HEK293 (cell line): ENCODE results near the gene TNIK.

Source experiments
- CTCF ChIA-PET: fragments of 350-600 bp; formaldehyde crosslinking; extraction: SDS; loops from one replicate; lab custom pipeline; 2021; ENCODE audit warnings: antibody characterized with exemption; lab: Yijun Ruan, JAX
- POLR2A ChIA-PET: fragments of 300-600 bp; formaldehyde crosslinking; extraction: SDS; loops from one replicate; lab custom pipeline; 2020; ENCODE audit warnings: antibody characterized with exemption, inconsistent platforms; lab: Yijun Ruan, JAX
- H3K27ac ChIP-seq: fragments of 200-500 bp; sonication (Bioruptor generic); 2 replicates; pipeline ENCODE4 v1.5.1; 2014; ENCODE audit warnings: low read depth, low read length, control low read depth, inconsistent platforms; ENCODE audit errors: extremely low read depth
- H3K36me3 ChIP-seq, 2 experiments: fragments of 200-500 bp in 1 of 2; sonication (Bioruptor generic) in 1 of 2; 1 replicate in 1 of 2; 2 replicates in 1 of 2; pipeline ENCODE4 v1.5.1; 2014 to 2017; ENCODE audit warnings: inconsistent platforms in 2 of 2, low read length in 2 of 2; ENCODE audit not compliant: control insufficient read depth in 2 of 2, insufficient read depth in 1 of 2
- H3K4me1 ChIP-seq: fragments of 200-500 bp; sonication (Bioruptor generic); 2 replicates; pipeline ENCODE4 v1.5.1; 2014; ENCODE audit warnings: mild to moderate bottlenecking, low read length, inconsistent platforms; ENCODE audit not compliant: control insufficient read depth, insufficient read depth
- H3K4me3 ChIP-seq: 2 replicates; pipeline ENCODE4 v1.5.1; 2011; ENCODE audit warnings: low read depth, mild to moderate bottlenecking, control low read depth, low read length, moderate library complexity
- H3K9me3 ChIP-seq: fragments of 200-500 bp; sonication (Bioruptor generic); 2 replicates; pipeline ENCODE4 v1.5.1; 2014; ENCODE audit warnings: low read depth, low read length, inconsistent platforms; ENCODE audit not compliant: control insufficient read depth, insufficient read depth
- AEBP2 ChIP-seq: fragments of 450-650 bp; formaldehyde crosslinking; IDR thresholded peaks from 2 replicates; pipeline ENCODE4 v1.5.1; 2016; ENCODE audit warnings: missing biosample characterization, missing genetic modification characterization, borderline replicate concordance
- OVOL3 ChIP-seq: fragments of 450-650 bp; formaldehyde crosslinking; IDR thresholded peaks from 2 replicates; pipeline ENCODE4 v1.5.1; 2016; ENCODE audit warnings: missing biosample characterization, missing genetic modification characterization
- SP7 ChIP-seq: fragments of 450-650 bp; formaldehyde crosslinking; IDR thresholded peaks from 2 replicates; pipeline ENCODE4 v1.5.1; 2016; ENCODE audit warnings: missing biosample characterization, missing genetic modification characterization
- YY1 ChIP-seq: fragments of 450-650 bp; formaldehyde crosslinking; IDR thresholded peaks from 2 replicates; pipeline ENCODE4 v1.5.1; 2018; ENCODE audit warnings: missing biosample characterization, missing genetic modification characterization
- ZBTB17 ChIP-seq: fragments of 450-650 bp; formaldehyde crosslinking; IDR thresholded peaks from 2 replicates; pipeline ENCODE4 v1.5.1; 2016; ENCODE audit warnings: missing biosample characterization, missing genetic modification characterization
- ZFP37 ChIP-seq: fragments of 450-650 bp; formaldehyde crosslinking; IDR thresholded peaks from 2 replicates; pipeline ENCODE4 v1.5.1; 2016; ENCODE audit warnings: missing biosample characterization, missing genetic modification characterization
- ZNF223 ChIP-seq: fragments of 450-650 bp; formaldehyde crosslinking; IDR thresholded peaks from 2 replicates; pipeline ENCODE4 v1.5.1; 2016; ENCODE audit warnings: missing biosample characterization, missing genetic modification characterization
- ZNF248 ChIP-seq: fragments of 450-650 bp; formaldehyde crosslinking; IDR thresholded peaks from 2 replicates; pipeline ENCODE4 v1.5.1; 2017; ENCODE audit warnings: missing biosample characterization, missing genetic modification characterization
- ZNF280C ChIP-seq: fragments of 450-650 bp; formaldehyde crosslinking; IDR thresholded peaks from 2 replicates; pipeline ENCODE4 v1.5.1; 2016; ENCODE audit warnings: missing biosample characterization, missing genetic modification characterization
- ZNF48 ChIP-seq: fragments of 450-650 bp; formaldehyde crosslinking; IDR thresholded peaks from 2 replicates; pipeline ENCODE4 v1.5.1; 2016; ENCODE audit warnings: missing biosample characterization, missing genetic modification characterization
- ZNF514 ChIP-seq: fragments of 450-650 bp; formaldehyde crosslinking; IDR thresholded peaks from 2 replicates; pipeline ENCODE4 v1.5.1; 2016; ENCODE audit warnings: missing biosample characterization, missing genetic modification characterization
- ZNF530 ChIP-seq: fragments of 450-650 bp; formaldehyde crosslinking; IDR thresholded peaks from 2 replicates; pipeline ENCODE4 v1.5.1; 2016; ENCODE audit warnings: low read depth, missing biosample characterization, missing genetic modification characterization
- ZNF544 ChIP-seq: fragments of 450-650 bp; formaldehyde crosslinking; IDR thresholded peaks from 2 replicates; pipeline ENCODE4 v1.5.0; 2017; ENCODE audit warnings: missing biosample characterization, missing genetic modification characterization
- ZNF621 ChIP-seq: fragments of 450-650 bp; formaldehyde crosslinking; IDR thresholded peaks from 2 replicates; pipeline ENCODE4 v1.5.1; 2017; ENCODE audit warnings: missing biosample characterization, missing genetic modification characterization
- ZNF843 ChIP-seq: fragments of 450-650 bp; formaldehyde crosslinking; IDR thresholded peaks from 2 replicates; pipeline ENCODE4 v1.5.1; 2016; ENCODE audit warnings: missing biosample characterization, missing genetic modification characterization
- ZSCAN18 ChIP-seq: fragments of 450-650 bp; formaldehyde crosslinking; IDR thresholded peaks from 2 replicates; pipeline ENCODE4 v1.5.1; 2016; ENCODE audit warnings: missing biosample characterization, missing genetic modification characterization
- TF ChIP-seq, protein P1 (sequence below): fragments of 450-650 bp; formaldehyde crosslinking; IDR thresholded peaks from 2 replicates; pipeline ENCODE4 v1.5.1; 2016; ENCODE audit warnings: missing biosample characterization, missing genetic modification characterization
- TF ChIP-seq, protein P2 (sequence below): fragments of 450-650 bp; formaldehyde crosslinking; IDR thresholded peaks from 2 replicates; pipeline ENCODE4 v1.5.0; 2017; ENCODE audit warnings: missing biosample characterization, missing genetic modification characterization, borderline replicate concordance
- TF ChIP-seq, protein P3 (sequence below): fragments of 450-650 bp; formaldehyde crosslinking; IDR thresholded peaks from 2 replicates; pipeline ENCODE4 v1.5.1; 2016; ENCODE audit warnings: missing biosample characterization, missing genetic modification characterization

Gene TNIK

GRCh38 chr3:171156401-171157010, 303.7 kb downstream of the TNIK start:
- POLR2A ChIA-PET, result no interaction called here
- CTCF ChIA-PET, result interaction anchor here (0.5 kb wide), 1 partner anchor 1997 kb away, joined by 4 read pairs; no protein-coding TSS in a partner anchor
- H3K4me1 ChIP-seq, result no peaks in the 10 kb centered on the region
- H3K27ac ChIP-seq, result no peak overlapping the region
- no peaks in the 10 kb centered on the region for H3K9me3 ChIP-seq
- no peak overlapping the region for H3K4me3 ChIP-seq
- H3K36me3 ChIP-seq, result peaks cover 0 to 37% of the 10 kb centered on the region in 2 experiments; a peak in 2 of 3 replicates
- TF ChIP-seq YY1 (no peak), ZBTB17 (no peak), ZNF530 (tag by site-specific recombination) (no peak), ZNF223 (tag by site-specific recombination) (no peak), ZNF621 (tag by site-specific recombination) (no peak), AEBP2 (tag by site-specific recombination) (no peak)
- TF ChIP-seq, protein P1, sequence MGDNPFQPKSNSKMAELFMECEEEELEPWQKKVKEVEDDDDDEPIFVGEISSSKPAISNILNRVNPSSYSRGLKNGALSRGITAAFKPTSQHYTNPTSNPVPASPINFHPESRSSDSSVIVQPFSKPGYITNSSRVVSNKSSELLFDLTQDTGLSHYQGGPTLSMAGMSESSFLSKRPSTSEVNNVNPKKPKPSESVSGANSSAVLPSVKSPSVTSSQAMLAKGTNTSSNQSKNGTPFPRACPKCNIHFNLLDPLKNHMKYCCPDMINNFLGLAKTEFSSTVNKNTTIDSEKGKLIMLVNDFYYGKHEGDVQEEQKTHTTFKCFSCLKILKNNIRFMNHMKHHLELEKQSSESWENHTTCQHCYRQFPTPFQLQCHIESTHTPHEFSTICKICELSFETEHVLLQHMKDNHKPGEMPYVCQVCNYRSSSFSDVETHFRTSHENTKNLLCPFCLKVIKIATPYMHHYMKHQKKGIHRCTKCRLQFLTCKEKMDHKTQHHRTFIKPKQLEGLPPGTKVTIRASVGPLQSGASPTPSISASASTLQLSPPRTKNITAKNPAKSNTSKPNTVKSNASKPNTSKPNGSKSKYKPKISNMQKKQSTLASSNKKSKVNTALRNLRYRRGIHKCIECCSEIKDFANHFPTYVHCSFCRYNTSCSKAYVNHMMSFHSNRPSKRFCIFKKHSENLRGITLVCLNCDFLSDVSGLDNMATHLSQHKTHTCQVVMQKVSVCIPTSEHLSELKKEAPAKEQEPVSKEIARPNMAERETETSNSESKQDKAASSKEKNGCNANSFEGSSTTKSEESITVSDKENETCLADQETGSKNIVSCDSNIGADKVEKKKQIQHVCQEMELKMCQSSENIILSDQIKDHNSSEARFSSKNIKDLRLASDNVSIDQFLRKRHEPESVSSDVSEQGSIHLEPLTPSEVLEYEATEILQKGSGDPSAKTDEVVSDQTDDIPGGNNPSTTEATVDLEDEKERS (tag by site-specific recombination), result no peak

DNA sequence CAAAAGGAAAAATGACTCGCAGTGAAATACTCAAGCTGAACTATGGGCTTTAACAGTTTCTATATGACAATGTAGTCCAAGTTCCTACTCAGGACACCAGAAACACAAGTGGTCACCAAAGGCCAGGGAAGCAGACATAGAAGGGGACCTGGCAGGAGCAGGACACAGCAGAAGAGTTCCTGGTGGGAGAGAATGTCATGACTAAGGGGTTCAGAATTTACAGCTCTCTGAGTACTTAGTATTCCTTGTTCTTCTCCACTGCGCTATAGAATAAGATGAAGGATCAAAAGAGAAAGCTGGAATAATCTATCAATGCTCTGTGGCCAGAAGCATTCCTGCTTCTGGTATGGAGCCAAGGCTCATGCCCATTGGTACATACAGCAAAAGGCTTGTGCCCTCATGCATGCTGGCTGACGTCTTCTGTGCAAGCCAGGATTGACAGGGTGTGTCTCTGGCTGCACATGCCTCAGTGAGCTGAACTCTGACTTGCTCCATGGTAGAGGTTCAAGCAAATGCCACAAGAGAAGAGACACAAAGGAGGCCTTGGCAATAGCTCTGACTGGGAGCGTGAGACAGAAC, 305.0 kb downstream of the TNIK start:
- no peak overlapping the region for H3K27ac ChIP-seq
- H3K4me1 ChIP-seq, result no peaks in the 10 kb centered on the region
- no peak overlapping the region for H3K4me3 ChIP-seq
- no peaks in the 10 kb centered on the region for H3K9me3 ChIP-seq
- H3K36me3 ChIP-seq, result peaks cover 0 to 31% of the 10 kb centered on the region in 2 experiments; a peak in 2 of 3 replicates
- POLR2A ChIA-PET, result no interaction called here
- CTCF ChIA-PET, result interaction anchor here (0.6 to 0.8 kb wide), 2 partner anchors 189 to 411 kb away, joined by 3 read pairs; no protein-coding TSS in a partner anchor
- TF ChIP-seq, protein P2, sequence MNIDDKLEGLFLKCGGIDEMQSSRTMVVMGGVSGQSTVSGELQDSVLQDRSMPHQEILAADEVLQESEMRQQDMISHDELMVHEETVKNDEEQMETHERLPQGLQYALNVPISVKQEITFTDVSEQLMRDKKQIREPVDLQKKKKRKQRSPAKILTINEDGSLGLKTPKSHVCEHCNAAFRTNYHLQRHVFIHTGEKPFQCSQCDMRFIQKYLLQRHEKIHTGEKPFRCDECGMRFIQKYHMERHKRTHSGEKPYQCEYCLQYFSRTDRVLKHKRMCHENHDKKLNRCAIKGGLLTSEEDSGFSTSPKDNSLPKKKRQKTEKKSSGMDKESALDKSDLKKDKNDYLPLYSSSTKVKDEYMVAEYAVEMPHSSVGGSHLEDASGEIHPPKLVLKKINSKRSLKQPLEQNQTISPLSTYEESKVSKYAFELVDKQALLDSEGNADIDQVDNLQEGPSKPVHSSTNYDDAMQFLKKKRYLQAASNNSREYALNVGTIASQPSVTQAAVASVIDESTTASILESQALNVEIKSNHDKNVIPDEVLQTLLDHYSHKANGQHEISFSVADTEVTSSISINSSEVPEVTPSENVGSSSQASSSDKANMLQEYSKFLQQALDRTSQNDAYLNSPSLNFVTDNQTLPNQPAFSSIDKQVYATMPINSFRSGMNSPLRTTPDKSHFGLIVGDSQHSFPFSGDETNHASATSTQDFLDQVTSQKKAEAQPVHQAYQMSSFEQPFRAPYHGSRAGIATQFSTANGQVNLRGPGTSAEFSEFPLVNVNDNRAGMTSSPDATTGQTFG, result no peak
- TF ChIP-seq ZSCAN18, result no peak
- TF ChIP-seq ZNF280C (tag by site-specific recombination), result no peak
- no peak for TF ChIP-seq ZNF843 (tag by site-specific recombination)
- TF ChIP-seq ZNF514 (tag by site-specific recombination), result no peak
- no peak for TF ChIP-seq ZNF530 (tag by site-specific recombination)
- TF ChIP-seq ZNF544, result no peak
- no peak for TF ChIP-seq ZNF248 (tag by site-specific recombination)
- TF ChIP-seq, protein P3, sequence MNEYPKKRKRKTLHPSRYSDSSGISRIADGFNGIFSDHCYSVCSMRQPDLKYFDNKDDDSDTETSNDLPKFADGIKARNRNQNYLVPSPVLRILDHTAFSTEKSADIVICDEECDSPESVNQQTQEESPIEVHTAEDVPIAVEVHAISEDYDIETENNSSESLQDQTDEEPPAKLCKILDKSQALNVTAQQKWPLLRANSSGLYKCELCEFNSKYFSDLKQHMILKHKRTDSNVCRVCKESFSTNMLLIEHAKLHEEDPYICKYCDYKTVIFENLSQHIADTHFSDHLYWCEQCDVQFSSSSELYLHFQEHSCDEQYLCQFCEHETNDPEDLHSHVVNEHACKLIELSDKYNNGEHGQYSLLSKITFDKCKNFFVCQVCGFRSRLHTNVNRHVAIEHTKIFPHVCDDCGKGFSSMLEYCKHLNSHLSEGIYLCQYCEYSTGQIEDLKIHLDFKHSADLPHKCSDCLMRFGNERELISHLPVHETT (tag by site-specific recombination), result no peak
- TF ChIP-seq OVOL3, result no peak
- no peak for TF ChIP-seq SP7 (tag by site-specific recombination)
- TF ChIP-seq ZNF48 (tag by site-specific recombination), result no peak
- TF ChIP-seq AEBP2 (tag by site-specific recombination), result no peak
- TF ChIP-seq ZFP37 (tag by site-specific recombination), result no peak
